K562 (cell line): Measurements from ENCODE around the gene SFXN2. TPM values are rescaled to one million over a fixed set of nuclear protein-coding genes. Genes with fewer than 3 reads are reported as not detected.

ENCODE experiments used
- CREBBP ChIP-seq: IDR thresholded peaks from one replicate; pipeline ENCODE4 v1.6.1; 2012; ENCODE audit warnings: low read depth, mild to moderate bottlenecking, control low read depth, inconsistent platforms, low read length
- FOXP1 ChIP-seq: sonication (generic); formaldehyde crosslinking; IDR thresholded peaks from 2 replicates; pipeline ENCODE4 v1.8.0; 2022; ENCODE audit warnings: mild to moderate bottlenecking, missing genetic modification reagents
- GTF2F1 ChIP-seq: IDR thresholded peaks from 2 replicates; pipeline ENCODE4 v1.6.1; 2011; ENCODE audit warnings: low read depth, low read length, improper control_type of control experiment
- HLTF ChIP-seq: fragments of 450-650 bp; IDR thresholded peaks from 2 replicates; pipeline ENCODE4 v1.6.1; 2016
- MBD2 ChIP-seq: sonication (generic); IDR thresholded peaks from 2 replicates; pipeline ENCODE4 v1.6.1; 2016; ENCODE audit warnings: low read depth, borderline replicate concordance
- PTBP1 ChIP-seq: fragments of 200-400 bp; formaldehyde crosslinking; IDR thresholded peaks from 2 replicates; pipeline ENCODE4 v1.6.1; 2017; ENCODE audit warnings: low read depth, low read length
- RHOXF2B ChIP-seq: fragments of 250-450 bp; sonication (Bioruptor Pico); conservative IDR thresholded peaks from 2 replicates; pipeline ENCODE4 v1.5.1; 2021
- SIN3A ChIP-seq, 2 experiments: fragments of 150-350 bp in 1 of 2; IDR thresholded peaks; 2 replicates each; pipeline ENCODE4 v1.6.1; 2011 to 2016; ENCODE audit warnings: borderline replicate concordance in 2 of 2, low read depth in 2 of 2, low read length in 2 of 2, mild to moderate bottlenecking in 2 of 2, moderate library complexity in 2 of 2; ENCODE audit not compliant: control insufficient read depth in 1 of 2
- SOX6 ChIP-seq: fragments of 450-650 bp; IDR thresholded peaks from 2 replicates; pipeline ENCODE4 v1.6.1; 2014; ENCODE audit warnings: mild to moderate bottlenecking
- TCF7L2 ChIP-seq: fragments of 150-350 bp; IDR thresholded peaks from 2 replicates; pipeline ENCODE4 v1.6.1; 2016; ENCODE audit warnings: low read depth, mild to moderate bottlenecking, low read length, moderate library complexity
- XRCC3 ChIP-seq: fragments of 450-650 bp; IDR thresholded peaks from 2 replicates; pipeline ENCODE4 v1.6.1; 2017; ENCODE audit warnings: mild to moderate bottlenecking, moderate library complexity
- ZBTB1 ChIP-seq: sonication (generic); formaldehyde crosslinking; IDR thresholded peaks from 2 replicates; pipeline ENCODE4 v1.8.1; 2023; ENCODE audit warnings: missing genetic modification reagents, low read depth, mild to moderate bottlenecking, borderline replicate concordance
- ZEB2 ChIP-seq: fragments of 450-650 bp; IDR thresholded peaks from 2 replicates; pipeline ENCODE4 v1.6.1; 2016
- ZNF197 ChIP-seq: fragments of 200-800 bp; sonication (Bioruptor generic); IDR thresholded peaks from 2 replicates; pipeline ENCODE4 v1.6.1; 2016; ENCODE audit warnings: low read depth, missing genetic modification characterization, missing compliant biosample characterization
- ZNF324 ChIP-seq: fragments of 250-450 bp; sonication (Bioruptor Pico); IDR thresholded peaks from 2 replicates; pipeline ENCODE4 v1.4.0; 2020; ENCODE audit warnings: mild to moderate bottlenecking
- ZNF395 ChIP-seq: fragments of 200-800 bp; sonication (Bioruptor generic); IDR thresholded peaks from 2 replicates; pipeline ENCODE4 v1.6.1; 2017; ENCODE audit warnings: missing genetic modification characterization, missing compliant biosample characterization
- ZNF398 ChIP-seq: fragments of 250-450 bp; sonication (Bioruptor Pico); IDR thresholded peaks from 2 replicates; pipeline ENCODE4 v1.8.0; 2021; ENCODE audit warnings: moderate library complexity, mild to moderate bottlenecking, inconsistent platforms
- ZNF592 ChIP-seq: fragments of 450-650 bp; IDR thresholded peaks from 2 replicates; pipeline ENCODE4 v1.6.1; 2017; ENCODE audit warnings: antibody characterized with exemption, mild to moderate bottlenecking
- ZNF79 ChIP-seq: fragments of 250-450 bp; sonication (Bioruptor Pico); IDR thresholded peaks from 2 replicates; pipeline ENCODE4 v1.4.0; 2020; ENCODE audit warnings: low read depth, mild to moderate bottlenecking, moderate library complexity
- polyA plus RNA-seq, 8 experiments: library from polyadenylated mRNA; depleted of rRNA in 4 of 8; stranded (reverse) in 5 of 8; unstranded in 3 of 8; fragments of >200 nt; fragmentation: Nextera tagmentation in 2 of 8; fragmentation: Illumina TruSeq in 1 of 8; extraction: Ambion mirVana in 2 of 8; extraction: Trizol in 1 of 8; gene quantifications; 2 replicates each; pipeline versions ENCODE4 v1.2.1 to v1.2.3, GENCODE V29; 2011 to 2014; ENCODE audit warnings: inconsistent platforms in 1 of 8, missing spikeins in 1 of 8
- total RNA-seq, 7 experiments: library from RNA; depleted of rRNA in 6 of 7; stranded (reverse); fragments of >200 nt in 6 of 7; fragmentation: Illumina TruSeq in 2 of 7; extraction: Trizol in 2 of 7; gene quantifications; 2 replicates each; pipeline versions ENCODE4 v1.2.1 to v1.2.3, GENCODE V29; 2011 to 2021; ENCODE audit warnings: low replicate concordance in 1 of 7
- TF ChIP-seq, protein P1 (sequence below): sonication (generic); formaldehyde crosslinking; IDR thresholded peaks from 2 replicates; pipeline ENCODE4 v1.8.1; 2023; ENCODE audit warnings: mild to moderate bottlenecking, missing genetic modification reagents
- TF ChIP-seq, protein P2 (sequence below): fragments of 250-450 bp; sonication (Bioruptor Pico); IDR thresholded peaks from 2 replicates; pipeline ENCODE4 v1.6.1; 2021; ENCODE audit warnings: mild to moderate bottlenecking

SFXN2 gene
- total and polyA plus RNA-seq, 9 of the 15 experiments (the other 6 are each of a cell fraction or from before 2014, with no cell fraction given) = 7.3 to 23.8 (median 15.7) TPM

- TF ChIP-seq, protein P1, sequence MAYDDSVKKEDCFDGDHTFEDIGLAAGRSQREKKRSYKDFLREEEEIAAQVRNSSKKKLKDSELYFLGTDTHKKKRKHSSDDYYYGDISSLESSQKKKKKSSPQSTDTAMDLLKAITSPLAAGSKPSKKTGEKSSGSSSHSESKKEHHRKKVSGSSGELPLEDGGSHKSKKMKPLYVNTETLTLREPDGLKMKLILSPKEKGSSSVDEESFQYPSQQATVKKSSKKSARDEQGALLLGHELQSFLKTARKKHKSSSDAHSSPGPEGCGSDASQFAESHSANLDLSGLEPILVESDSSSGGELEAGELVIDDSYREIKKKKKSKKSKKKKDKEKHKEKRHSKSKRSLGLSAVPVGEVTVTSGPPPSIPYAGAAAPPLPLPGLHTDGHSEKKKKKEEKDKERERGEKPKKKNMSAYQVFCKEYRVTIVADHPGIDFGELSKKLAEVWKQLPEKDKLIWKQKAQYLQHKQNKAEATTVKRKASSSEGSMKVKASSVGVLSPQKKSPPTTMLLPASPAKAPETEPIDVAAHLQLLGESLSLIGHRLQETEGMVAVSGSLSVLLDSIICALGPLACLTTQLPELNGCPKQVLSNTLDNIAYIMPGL (CRISPR knock-in tag) = no peak
- peak; percentile 41; the same call in 1 of the 2 replicates for TF ChIP-seq ZNF592
- peak; percentile 45; the same call in 1 of the 2 replicates for TF ChIP-seq SOX6
- TF ChIP-seq ZNF395 (CRISPR knock-in tag) = no peak
- no peak for TF ChIP-seq CREBBP
- TF ChIP-seq, protein P2, sequence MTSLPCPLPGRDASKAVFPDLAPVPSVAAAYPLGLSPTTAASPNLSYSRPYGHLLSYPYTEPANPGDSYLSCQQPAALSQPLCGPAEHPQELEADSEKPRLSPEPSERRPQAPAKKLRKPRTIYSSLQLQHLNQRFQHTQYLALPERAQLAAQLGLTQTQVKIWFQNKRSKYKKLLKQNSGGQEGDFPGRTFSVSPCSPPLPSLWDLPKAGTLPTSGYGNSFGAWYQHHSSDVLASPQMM (CRISPR knock-in tag) = no peak
- TF ChIP-seq MBD2 = no peak
- no peak for TF ChIP-seq RHOXF2B (CRISPR knock-in tag)
- TF ChIP-seq PTBP1 = no peak
- TF ChIP-seq ZNF324 = no peak
- TF ChIP-seq ZBTB1 (CRISPR knock-in tag) = no peak
- TF ChIP-seq TCF7L2 = no peak
- no peak for TF ChIP-seq ZEB2
- TF ChIP-seq ZNF398 (CRISPR knock-in tag) = no peak
- no peak for TF ChIP-seq ZNF79
- no peak for TF ChIP-seq SIN3A (IDR thresholded peaks at IDR 0.05; ENCODE audit: borderline replicate concordance in 2 of 2, control insufficient read depth in 1 of 2, low read depth in 2 of 2, low read length in 2 of 2)
- no peak for TF ChIP-seq XRCC3
- no peak for TF ChIP-seq FOXP1 (CRISPR knock-in tag)
- TF ChIP-seq HLTF = no peak
- TF ChIP-seq ZNF197 = no peak
- no peak for TF ChIP-seq GTF2F1
Observed at GRCh38 chr10:102710609-102711008, 3.8 kb upstream of the SFXN2 start (continued).
